NCI-H187 (cell line): Measurements from ENCODE around the gene PTRH1.

Experiments
- DNase-seq, 2 experiments: peaks; one replicate each; lab custom pipeline; 2025; lab: John Stamatoyannopoulos, UW

Gene PTRH1

GRCh38 chr9:127741831-127742434 lies 26.5 kb upstream of the PTRH1 start:
- no peak for DNase-seq

DNA sequence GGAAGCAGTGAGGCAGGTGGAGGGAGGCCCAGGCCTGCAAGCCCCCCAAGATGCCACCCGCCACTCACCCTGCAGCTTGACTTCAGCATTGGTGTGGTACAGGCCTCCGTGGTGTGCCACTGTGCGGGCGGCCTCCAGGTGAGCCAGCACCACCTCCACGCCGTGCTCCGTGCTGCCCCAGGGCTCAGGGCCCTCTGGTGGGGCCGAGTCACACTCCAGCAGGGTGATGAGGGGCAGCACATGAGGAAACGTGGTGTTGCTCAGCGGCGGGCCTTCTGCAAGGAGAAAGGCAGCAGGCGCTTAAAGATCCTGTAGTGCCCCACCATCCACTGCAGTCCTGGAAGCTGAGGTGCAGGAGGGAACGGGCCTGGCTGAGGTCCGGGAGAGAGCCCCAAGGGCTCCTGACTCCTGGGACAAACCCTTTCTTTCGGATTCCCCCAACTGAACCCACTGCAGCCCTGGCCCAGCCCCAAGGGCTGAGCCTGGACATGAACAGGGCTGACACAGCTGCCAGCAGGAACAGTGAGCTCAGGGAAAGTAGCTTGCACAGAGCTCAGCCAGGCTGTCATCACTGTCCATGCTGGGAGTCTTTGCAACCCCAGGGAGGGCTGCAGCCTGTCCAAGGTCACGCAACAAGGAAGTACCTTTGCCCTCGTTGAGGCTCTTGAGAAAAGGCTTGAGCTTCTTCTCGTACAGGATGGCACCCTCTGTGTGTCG lies 24.3 kb upstream of the PTRH1 start:
- DNase-seq: no peak

GRCh38 chr9:127738666-127739065 lies 23.2 kb upstream of the PTRH1 start:
- DNase-seq: no peak

GRCh38 chr9:127735530-127736185 lies 20.2 kb upstream of the PTRH1 start:
- DNase-seq: no peak

- DNase-seq: peak; percentile 72 to 93
These were observed 19.5 kb upstream of the PTRH1 start, which contains the start of gene TOR2A for GRCh38 chr9:127734747-127735529. Gene TOR2A, minus strand, starts transcription at chr9:127735294. Its CDS starts 24 bp downstream, at chr9:127735270.

- no peak for DNase-seq
These were observed 18.8 kb upstream of the PTRH1 start for GRCh38 chr9:127734247-127734746.

DNA sequence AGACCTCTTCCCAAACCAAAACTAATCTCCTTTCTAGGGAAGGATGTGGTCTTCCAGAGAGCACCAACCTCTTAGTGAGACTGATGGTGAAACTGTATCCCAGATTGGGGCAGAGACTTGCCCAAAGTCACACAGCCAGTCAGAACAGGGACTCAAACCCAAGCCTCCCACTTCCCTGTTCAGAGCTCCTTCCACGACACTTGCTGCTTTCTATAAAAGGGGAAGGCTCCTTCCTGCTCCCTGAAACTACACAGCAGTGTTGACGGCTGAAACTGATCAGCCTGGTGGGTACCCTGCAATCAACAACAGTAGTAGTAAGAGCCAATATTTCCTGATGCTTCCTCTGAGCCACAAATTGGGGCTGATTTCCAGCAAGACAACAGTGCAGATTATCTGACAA lies 18.2 kb upstream of the PTRH1 start:
- DNase-seq: no peak

GRCh38 chr9:127732444-127732843 lies 17.0 kb upstream of the PTRH1 start:
- no peak for DNase-seq

- DNase-seq: no peak
These were observed 16.5 kb upstream of the PTRH1 start for GRCh38 chr9:127731938-127732337.

DNA sequence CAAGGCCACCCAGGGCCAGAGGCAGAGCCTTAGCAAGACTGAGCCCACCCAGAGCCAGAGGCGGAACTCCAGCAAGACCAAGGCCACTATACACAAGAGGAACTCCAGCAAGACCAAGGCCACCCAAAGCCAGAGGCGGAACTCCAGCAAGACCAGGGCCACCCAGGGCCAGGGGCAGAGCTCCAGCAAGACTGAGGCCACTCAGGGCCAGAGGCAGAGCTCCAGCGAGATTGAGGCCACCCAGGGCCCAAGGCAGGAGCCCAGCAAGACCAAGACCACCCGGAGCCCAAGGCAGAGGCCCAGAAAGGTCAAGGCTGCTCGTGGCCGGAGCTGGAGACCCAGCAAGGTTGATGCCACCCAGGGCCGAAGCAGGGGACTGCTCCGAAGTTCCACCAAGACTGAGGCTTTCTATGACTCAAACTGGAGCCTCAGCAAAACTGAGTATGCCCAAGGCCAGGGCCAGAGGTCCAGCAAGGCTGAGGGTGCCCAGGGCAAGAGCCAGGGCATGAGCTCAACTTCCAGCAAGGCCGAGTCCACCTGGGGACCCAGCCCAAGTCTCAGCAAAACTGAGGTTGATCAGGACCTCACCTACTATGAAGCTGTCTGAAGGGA lies 15.4 kb upstream of the PTRH1 start:
- no peak for DNase-seq

DNA sequence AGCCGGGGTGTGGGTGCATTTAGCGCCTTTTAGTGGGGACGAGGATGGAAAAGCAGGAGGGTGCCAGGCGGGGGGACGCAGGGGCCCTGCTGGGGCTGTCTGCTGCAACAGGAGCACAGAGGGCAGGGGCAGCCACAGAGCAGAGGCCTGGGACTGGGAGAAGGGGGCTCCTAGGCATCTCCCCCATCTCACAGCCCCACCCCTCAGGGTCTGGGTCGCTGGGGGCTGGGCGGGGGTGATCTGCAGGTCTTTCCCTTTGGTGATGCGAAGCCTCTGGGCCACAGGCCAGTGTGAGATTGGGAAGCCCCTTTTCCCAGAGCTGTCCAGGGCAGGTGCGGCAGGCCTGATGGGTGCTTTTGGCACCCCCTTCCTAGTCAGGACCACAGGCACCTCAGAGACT lies 14.8 kb upstream of the PTRH1 start:
- no peak for DNase-seq

DNA sequence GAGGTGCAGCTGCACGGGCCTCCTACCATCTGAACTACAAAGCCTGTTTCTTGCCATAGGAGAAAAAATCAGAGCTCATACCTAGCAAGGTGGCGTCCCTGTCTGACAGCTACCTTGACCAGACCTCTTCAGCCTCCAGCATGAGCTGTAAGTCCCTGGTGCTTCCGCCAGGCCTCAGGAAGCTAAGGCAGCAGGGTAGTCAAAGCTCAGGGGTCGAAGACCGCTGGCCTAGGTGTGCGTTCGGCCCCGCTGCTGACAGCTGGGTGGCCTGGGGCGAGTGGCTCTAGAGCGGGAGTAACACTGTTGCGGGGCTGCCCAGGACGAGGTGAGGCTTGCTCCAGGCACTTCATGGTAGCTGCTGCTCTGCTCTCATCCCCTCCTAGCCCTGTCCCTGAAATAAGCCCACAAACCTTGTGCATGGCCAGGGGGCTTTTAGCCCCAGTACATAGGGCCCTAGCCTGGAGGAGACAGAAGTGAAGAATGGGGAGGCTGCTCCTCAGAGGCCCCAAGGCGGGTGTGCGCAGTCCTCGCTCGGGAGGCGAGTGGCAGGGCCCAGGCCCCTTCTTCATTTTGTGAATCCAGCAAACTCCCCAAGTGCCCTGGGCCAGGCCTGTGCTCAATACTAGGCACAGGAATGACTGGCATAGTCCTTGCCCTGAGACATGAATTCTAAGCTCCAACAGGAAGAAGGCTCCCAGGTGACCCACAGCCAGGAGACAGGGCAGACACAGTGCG lies 14.2 kb upstream of the PTRH1 start:
- no peak for DNase-seq

GRCh38 chr9:127728808-127729207 lies 13.3 kb upstream of the PTRH1 start:
- DNase-seq: no peak

DNA sequence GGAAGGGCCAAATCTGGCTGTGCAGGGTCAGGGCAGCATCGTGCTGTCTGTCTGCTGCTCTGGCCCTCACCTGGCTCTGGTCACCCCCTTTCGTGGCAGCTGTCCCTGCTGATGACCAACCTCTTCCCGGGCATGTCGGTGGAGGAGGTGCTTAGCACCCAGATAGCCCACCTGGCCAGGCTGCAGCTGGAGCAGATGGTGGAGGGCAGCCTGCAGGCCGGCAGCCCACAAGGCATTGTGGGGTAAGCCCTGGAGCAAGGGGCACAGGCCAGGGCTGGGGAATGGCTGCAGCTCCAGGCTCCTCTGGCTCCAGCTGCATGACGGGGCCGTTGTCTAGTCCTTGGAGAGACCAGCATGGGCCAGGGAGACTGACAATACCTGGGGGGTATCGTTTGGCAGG lies 11.4 kb upstream of the PTRH1 start:
- no peak for DNase-seq

- DNase-seq: no peak
These were observed 8.5 kb upstream of the PTRH1 start for GRCh38 chr9:127724012-127724411.

DNA sequence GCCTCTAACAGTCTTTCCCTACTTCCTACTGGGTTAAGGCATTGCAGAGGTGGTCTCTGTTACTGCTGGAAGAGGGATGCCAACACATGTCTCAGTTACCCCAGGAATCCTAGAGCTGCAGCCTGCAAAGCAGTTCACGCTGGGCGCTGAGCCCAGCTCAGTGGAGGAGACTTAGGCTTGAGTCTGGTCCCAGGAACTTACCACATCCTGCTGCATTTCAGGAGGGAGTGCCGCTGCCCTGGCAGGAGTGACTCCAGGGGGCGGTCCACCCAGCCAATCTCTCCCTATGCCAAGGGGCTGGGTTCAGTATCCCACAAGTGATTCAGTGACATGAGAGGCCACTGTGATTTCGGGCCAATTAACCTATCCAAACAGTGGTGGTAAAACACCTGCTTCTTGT lies 8.0 kb upstream of the PTRH1 start:
- no peak for DNase-seq

- DNase-seq: no peak
These were observed 7.5 kb upstream of the PTRH1 start for GRCh38 chr9:127723013-127723412.

DNA sequence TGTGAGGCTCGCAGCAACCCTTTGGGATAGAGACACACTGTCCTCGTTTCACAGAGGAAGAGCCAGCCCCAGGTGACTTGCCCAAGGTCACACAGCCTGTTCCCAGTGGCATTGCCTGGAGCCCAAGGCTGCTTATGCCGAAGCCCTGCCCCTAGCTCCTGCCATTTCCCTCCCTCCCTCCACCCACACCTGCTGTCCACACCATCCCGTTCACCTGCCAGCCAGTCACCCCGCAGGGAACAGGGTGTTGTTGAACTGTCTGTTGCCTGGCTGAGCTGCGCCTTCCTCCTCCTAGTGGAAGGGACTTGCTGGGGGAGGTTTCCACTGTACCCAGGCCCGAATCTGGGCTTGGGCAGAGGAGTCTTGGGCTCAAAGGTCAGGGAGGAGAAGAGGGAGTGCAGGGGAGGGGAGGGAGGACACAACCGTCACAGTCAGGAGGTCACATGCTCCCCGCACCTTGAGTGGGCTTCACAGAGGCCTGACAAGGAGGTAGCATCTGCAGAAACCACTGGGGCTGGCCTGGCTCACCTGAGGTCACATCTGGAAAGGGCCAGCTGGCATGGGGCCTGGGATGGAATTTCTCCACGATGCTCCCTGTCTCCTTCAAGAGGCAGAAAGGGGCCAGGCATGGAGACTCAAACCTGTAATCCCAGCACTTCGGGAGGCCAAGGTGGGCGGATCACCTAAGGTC lies 6.7 kb upstream of the PTRH1 start:
- no peak for DNase-seq

- no peak for DNase-seq
These were observed 5.9 kb upstream of the PTRH1 start for GRCh38 chr9:127721391-127721821.

- DNase-seq: no peak
These were observed 5.4 kb upstream of the PTRH1 start for GRCh38 chr9:127720865-127721227.
